GM18951 (cell line): ENCODE results near the gene KYNU.
"Not testable (repeated sequence)": the region's sequence is repeated elsewhere in the genome, so short reads cannot be mapped to it uniquely, and the experiment has no call there.

ENCODE experiments used
- POLR2A ChIP-seq: IDR thresholded peaks from 4 replicates; pipeline ENCODE4 v1.6.1; 2011; ENCODE audit warnings: mild to moderate bottlenecking; ENCODE audit not compliant: insufficient read length, insufficient read depth; ENCODE audit errors: extremely low read depth
- in situ Hi-C: fragments of 300-500 bp; cut with MboI; formaldehyde crosslinking; loops from one replicate; pipeline ENCODE4 v1.12.0; 2022; ENCODE audit warnings: low sequenced_read_pairs, mixed read lengths, inconsistent platforms; ENCODE audit not compliant: unreplicated experiment

KYNU gene

GRCh38 chr2:142944264-142944663 lies 66.8 kb downstream of the KYNU start:
- in situ Hi-C loops, result no loop called here
- no peak for TF ChIP-seq POLR2A

- no peak for TF ChIP-seq POLR2A
- in situ Hi-C loops, result no loop called here
These were observed 67.3 kb downstream of the KYNU start for GRCh38 chr2:142944721-142945120.

DNA sequence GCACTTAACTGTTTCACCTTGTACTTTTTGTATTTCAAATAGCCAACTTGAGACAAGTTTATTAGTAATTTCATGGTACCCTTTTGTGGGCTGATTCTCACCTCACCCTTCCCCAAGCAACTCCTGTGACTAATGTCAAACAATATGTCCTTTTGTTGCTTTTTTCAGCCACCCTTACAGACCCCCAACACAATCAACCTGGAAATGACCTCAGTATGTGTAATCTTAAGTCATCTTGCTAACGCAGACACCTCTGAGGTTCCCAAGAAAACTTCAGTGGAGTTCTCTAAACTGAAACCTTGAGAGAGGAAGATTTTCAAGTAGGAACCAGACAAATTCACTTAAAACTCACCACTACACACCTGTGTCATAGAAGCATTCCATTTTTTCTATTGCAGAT lies 69.5 kb downstream of the KYNU start:
- no peak for TF ChIP-seq POLR2A
- in situ Hi-C loops, result no loop called here

- in situ Hi-C loops, result not testable (repeated sequence)
These were observed 71.3 kb downstream of the KYNU start for GRCh38 chr2:142948723-142949122.

- in situ Hi-C loops, result not testable (repeated sequence)
These were observed 72.9 kb downstream of the KYNU start for GRCh38 chr2:142950323-142950722.

DNA sequence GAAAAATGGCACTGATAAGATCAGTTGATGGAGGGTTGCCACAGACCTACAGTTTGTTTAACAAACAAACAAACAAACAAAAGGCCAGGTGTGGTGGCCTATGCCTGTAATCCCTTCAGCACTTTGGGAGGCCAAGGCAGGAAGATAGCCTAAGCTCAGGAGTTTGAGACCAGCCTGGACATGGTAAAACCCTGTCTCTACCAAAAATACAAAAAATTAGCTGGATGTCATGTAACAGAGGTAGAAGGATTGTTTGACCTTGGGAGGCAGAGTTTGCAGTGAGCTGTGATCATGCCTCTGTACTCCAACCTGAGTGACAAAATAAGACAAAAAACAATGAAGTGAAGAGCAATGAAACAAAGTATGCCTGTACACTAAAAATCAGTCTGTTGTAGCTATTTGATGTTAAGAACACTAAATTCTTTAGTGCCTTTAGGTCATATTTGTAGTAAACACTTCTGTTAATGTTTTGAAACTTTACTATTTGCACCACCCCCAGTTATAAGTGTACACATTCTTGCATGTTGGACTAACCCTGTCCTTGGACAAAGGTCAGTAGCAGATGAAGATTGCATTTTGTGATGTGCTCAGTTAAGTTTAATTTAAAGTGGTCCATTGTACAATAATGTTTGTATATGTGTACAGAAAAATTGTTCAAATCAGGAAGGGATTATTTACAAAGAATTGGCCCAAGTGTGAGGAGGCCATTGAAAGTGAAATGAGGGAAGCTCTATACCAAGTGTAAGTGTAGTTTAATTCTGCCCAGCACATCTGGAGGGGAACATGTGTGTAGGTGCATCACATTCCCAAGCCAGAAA lies 73.9 kb downstream of the KYNU start:
- no peak for TF ChIP-seq POLR2A
- in situ Hi-C loops, result no loop called here

GRCh38 chr2:142952018-142952417 lies 74.6 kb downstream of the KYNU start:
- TF ChIP-seq POLR2A, result no peak
- in situ Hi-C loops, result no loop called here

DNA sequence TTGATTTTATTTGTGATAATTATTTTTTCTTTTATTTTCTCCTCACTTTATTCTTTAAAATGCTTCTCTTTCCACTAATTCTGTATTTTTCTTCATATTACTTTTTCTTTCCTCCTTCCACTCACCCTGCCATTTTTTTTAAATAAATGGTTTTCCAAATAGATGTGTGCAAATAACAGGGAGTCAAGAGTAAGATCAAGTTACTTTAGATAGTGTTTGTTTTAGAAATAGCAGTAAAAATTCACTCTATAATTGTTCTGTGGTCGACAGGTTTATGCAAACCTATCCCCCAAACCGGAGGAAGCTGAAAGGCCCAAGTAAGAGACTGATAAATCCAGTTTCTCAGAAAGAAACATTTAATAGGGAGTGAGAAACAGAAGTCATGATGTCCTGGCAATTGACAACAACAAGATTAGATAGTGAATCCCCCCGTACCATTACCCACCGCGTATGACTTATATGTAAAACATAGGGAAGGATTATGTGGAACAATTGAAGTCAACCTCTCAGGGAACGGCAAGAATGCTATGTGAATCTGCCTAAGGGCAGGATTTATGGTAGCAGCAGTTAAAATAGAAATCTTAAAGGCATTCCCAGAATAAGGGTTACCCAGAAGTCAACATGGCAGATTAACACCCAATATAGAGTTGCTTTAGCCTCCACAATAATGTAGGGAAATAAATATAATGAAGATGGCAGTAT lies 75.5 kb downstream of the KYNU start:
- in situ Hi-C loops, result no loop called here
- TF ChIP-seq POLR2A, result no peak

DNA sequence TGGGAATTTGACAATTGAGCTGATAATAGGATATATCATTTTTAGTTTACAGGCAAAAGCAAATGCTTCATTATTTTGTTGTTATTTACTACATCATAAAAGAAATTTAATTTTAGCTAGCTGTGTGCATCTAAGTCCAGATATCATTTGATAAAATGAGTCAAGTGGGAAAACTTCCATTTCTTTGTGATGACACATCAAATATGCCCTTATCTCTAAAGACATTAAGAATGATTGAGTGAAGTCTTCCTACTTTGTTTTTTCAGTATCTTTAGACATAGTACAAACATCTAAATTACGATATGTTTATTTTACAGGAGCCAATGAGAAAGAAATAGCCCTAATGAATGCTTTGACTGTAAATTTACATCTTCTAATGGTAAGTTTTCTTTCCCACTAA lies 77.0 kb downstream of the KYNU start:
- in situ Hi-C loops, result no loop called here
- TF ChIP-seq POLR2A, result no peak

GRCh38 chr2:142957144-142957543 lies 79.7 kb downstream of the KYNU start:
- no peak for TF ChIP-seq POLR2A
- in situ Hi-C loops, result no loop called here

GRCh38 chr2:142961202-142961601 lies 83.7 kb downstream of the KYNU start:
- in situ Hi-C loops, result no loop called here
- no peak for TF ChIP-seq POLR2A

DNA sequence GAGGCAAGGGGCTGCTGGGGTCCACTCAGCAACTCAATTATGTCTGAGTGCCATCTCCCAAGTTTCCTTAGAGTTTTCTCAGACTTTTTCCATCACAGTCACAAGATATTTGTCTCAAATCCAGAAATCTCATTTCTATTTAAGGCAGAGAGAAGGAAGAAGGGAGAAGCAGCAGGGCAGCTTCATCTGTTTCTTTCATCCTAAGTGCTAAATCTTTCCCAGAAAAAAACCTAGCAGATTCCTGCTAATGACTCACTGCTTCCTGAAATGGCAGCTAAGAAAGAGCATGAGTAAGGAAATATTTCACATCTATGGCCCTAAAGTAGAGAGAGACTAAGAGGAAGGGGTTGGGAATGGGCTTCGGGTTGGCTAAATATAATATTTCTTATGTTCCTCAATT lies 88.0 kb downstream of the KYNU start:
- in situ Hi-C loops, result no loop called here
- TF ChIP-seq POLR2A, result no peak

GRCh38 chr2:142966284-142966683 lies 88.8 kb downstream of the KYNU start:
- no peak for TF ChIP-seq POLR2A
- in situ Hi-C loops, result no loop called here

DNA sequence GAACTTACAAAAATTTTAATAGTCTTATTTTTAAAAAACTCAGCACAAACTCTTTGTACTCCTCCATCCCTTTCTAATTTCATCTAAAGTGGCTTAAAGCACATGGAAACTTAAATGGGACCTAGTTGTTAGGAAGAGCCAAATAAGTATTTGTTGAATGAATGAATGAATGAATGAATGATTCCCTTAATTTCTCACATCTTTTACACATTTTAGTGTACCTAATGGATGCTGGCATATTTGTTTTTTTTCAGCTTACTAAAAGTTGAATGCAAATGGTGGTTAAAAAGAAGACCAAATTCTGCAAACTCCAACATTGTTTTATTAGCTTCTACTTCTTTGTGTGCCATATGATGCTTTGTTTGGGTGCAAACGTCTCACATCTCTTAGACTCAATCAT lies 89.6 kb downstream of the KYNU start:
- in situ Hi-C loops, result no loop called here
- no peak for TF ChIP-seq POLR2A

- in situ Hi-C loops, result no loop called here
- TF ChIP-seq POLR2A, result no peak
These were observed 95.8 kb downstream of the KYNU start for GRCh38 chr2:142973160-142973821.
